GM23338 (cell line): ENCODE data around the gene PDCD1. TPM values are rescaled to one million over a fixed set of nuclear protein-coding genes. Genes with fewer than 3 reads are reported as not detected.

Source experiments
- ATAC-seq: fragments of 200-7000 bp; cut with Tn5 transposase; 3 replicates; pipeline ENCODE4 v1.9.1; 2020
- DNase-seq: peaks from one replicate; pipeline ENCODE4 v3.0.0-alpha.2; 2015; ENCODE audit warnings: low spot score
- H2AFZ ChIP-seq: fragments of 200-600 bp; sonication (generic); 2 replicates; pipeline ENCODE4 v1.8.0; 2016; ENCODE audit warnings: antibody characterized with exemption, mild to moderate bottlenecking, moderate library complexity
- H3F3A ChIP-seq: fragments of 200-600 bp; sonication (generic); replicated peaks from 2 replicates; pipeline ENCODE4 v1.8.0; 2017; ENCODE audit warnings: antibody characterized with exemption, mixed run types, low read depth
- H3K27ac ChIP-seq: fragments of 200-600 bp; sonication (generic); 2 replicates; pipeline ENCODE4 v1.6.1; 2016; ENCODE audit warnings: low read depth
- H3K27me3 ChIP-seq: fragments of 200-600 bp; sonication (generic); 2 replicates; pipeline ENCODE4 v1.8.0; 2016; ENCODE audit warnings: mild to moderate bottlenecking, mixed run types, moderate library complexity; ENCODE audit not compliant: insufficient read depth
- H3K36me3 ChIP-seq: fragments of 200-600 bp; sonication (generic); 2 replicates; pipeline ENCODE4 v1.8.0; 2016; ENCODE audit warnings: mild to moderate bottlenecking; ENCODE audit not compliant: insufficient read depth
- H3K4me1 ChIP-seq: fragments of 200-600 bp; sonication (generic); 2 replicates; pipeline ENCODE4 v1.8.0; 2016; ENCODE audit warnings: mild to moderate bottlenecking, moderate library complexity; ENCODE audit not compliant: insufficient read depth
- H3K4me2 ChIP-seq: fragments of 200-600 bp; sonication (generic); 2 replicates; pipeline ENCODE4 v1.7.1; 2017; ENCODE audit warnings: mixed run types
- H3K4me3 ChIP-seq: fragments of 200-600 bp; sonication (generic); 2 replicates; pipeline ENCODE4 v1.6.1; 2016; ENCODE audit warnings: mixed run types
- H3K79me2 ChIP-seq: fragments of 200-600 bp; sonication (generic); replicated peaks from 2 replicates; pipeline ENCODE4 v1.8.0; 2017; ENCODE audit warnings: mild to moderate bottlenecking; ENCODE audit not compliant: insufficient read depth
- H3K9me2 ChIP-seq: fragments of 200-600 bp; sonication (generic); 2 replicates; pipeline ENCODE4 v1.8.0; 2017; ENCODE audit not compliant: insufficient read depth
- H4K20me1 ChIP-seq: fragments of 200-600 bp; sonication (generic); replicated peaks from 2 replicates; pipeline ENCODE4 v1.8.0; 2017; ENCODE audit warnings: mild to moderate bottlenecking; ENCODE audit not compliant: insufficient read depth
- H3K27ac Mint-ChIP-seq: 2 replicates; pipeline ENCODE4 v1.8.0; 2020; ENCODE audit warnings: inconsistent platforms, mild to moderate bottlenecking, moderate library complexity, mixed read lengths
- H3K27me3 Mint-ChIP-seq: 3 replicates; pipeline ENCODE4 v1.8.0; 2022; ENCODE audit warnings: low read depth, mild to moderate bottlenecking, moderate library complexity, mixed read lengths, inconsistent platforms; ENCODE audit not compliant: insufficient read depth, poor library complexity
- H3K36me3 Mint-ChIP-seq: 3 replicates; pipeline ENCODE4 v1.8.0; 2021; ENCODE audit warnings: low read depth, mild to moderate bottlenecking, inconsistent platforms, moderate library complexity, mixed read lengths
- H3K4me1 Mint-ChIP-seq: 3 replicates; pipeline ENCODE4 v1.8.0; 2020; ENCODE audit warnings: mild to moderate bottlenecking, inconsistent platforms, mixed read lengths
- H3K4me3 Mint-ChIP-seq: 3 replicates; pipeline ENCODE4 v1.8.0; 2021; ENCODE audit warnings: moderate library complexity, mild to moderate bottlenecking, inconsistent platforms, mixed read lengths
- H3K9me3 Mint-ChIP-seq: 3 replicates; pipeline ENCODE4 v1.8.0; 2020; ENCODE audit warnings: moderate library complexity, mild to moderate bottlenecking, inconsistent platforms, mixed read lengths
- CREB1 ChIP-seq: fragments of 250-450 bp; sonication (Bioruptor Pico); IDR thresholded peaks from 2 replicates; pipeline ENCODE4 v1.5.0; 2020; ENCODE audit warnings: low read depth, mild to moderate bottlenecking, moderate library complexity
- EZH2 ChIP-seq: fragments of 200-600 bp; sonication (generic); IDR thresholded peaks from one replicate; pipeline ENCODE4 v1.8.0; 2017; ENCODE audit warnings: antibody characterized with exemption, mild to moderate bottlenecking, low read depth; ENCODE audit not compliant: unreplicated experiment
- JUNB ChIP-seq: IDR thresholded peaks from one replicate; pipeline ENCODE4 v1.6.1; 2016; ENCODE audit warnings: antibody characterized with exemption; ENCODE audit not compliant: unreplicated experiment
- ZNF114 ChIP-seq: fragments of 250-450 bp; sonication (Bioruptor Pico); IDR thresholded peaks from 2 replicates; pipeline ENCODE4 v1.5.0; 2020; ENCODE audit warnings: mild to moderate bottlenecking, moderate library complexity
- ZNF331 ChIP-seq: fragments of 250-450 bp; sonication (Bioruptor Pico); IDR thresholded peaks from 2 replicates; pipeline ENCODE4 v1.5.0; 2020; ENCODE audit warnings: low read depth, mild to moderate bottlenecking, moderate library complexity
- polyA plus RNA-seq: library from polyadenylated mRNA; unstranded; fragments of >200 nt; fragmentation: Nextera tagmentation; extraction: Ambion mirVana; gene quantifications from 2 replicates; pipeline ENCODE4 v1.2.1, GENCODE V29; 2016
- total RNA-seq: library from RNA; depleted of rRNA; stranded (reverse); fragments of >200 nt; shearing (Covaris generic); gene quantifications from 2 replicates; pipeline ENCODE4 v1.2.3, GENCODE V29; 2014
- TF ChIP-seq, protein P1 (sequence below): fragments of 250-450 bp; sonication (Bioruptor Pico); IDR thresholded peaks from 2 replicates; pipeline ENCODE4 v1.5.0; 2020; ENCODE audit warnings: mild to moderate bottlenecking, moderate library complexity
- TF ChIP-seq, protein P2 (sequence below), 2 experiments: fragments of 200-600 bp in 1 of 2; sonication (generic) in 1 of 2; conservative IDR thresholded peaks; 2 replicates each; pipeline versions ENCODE4 v1.5.1 to v1.6.1; 2016 to 2017; ENCODE audit warnings: antibody characterized with exemption in 2 of 2, low read depth in 2 of 2, mild to moderate bottlenecking in 2 of 2, moderate library complexity in 1 of 2
- TF ChIP-seq, protein P3 (sequence below): IDR thresholded peaks from 2 replicates; pipeline ENCODE4 v1.6.1; 2016; ENCODE audit warnings: antibody characterized with exemption
- TF ChIP-seq, protein P4 (sequence below): IDR thresholded peaks from one replicate; pipeline ENCODE4 v1.6.1; 2018; ENCODE audit warnings: antibody characterized with exemption; ENCODE audit not compliant: unreplicated experiment

Gene PDCD1
- total and polyA plus RNA-seq, 2 experiments from 2014 or later, result 0.34 to 0.38 TPM

DNA sequence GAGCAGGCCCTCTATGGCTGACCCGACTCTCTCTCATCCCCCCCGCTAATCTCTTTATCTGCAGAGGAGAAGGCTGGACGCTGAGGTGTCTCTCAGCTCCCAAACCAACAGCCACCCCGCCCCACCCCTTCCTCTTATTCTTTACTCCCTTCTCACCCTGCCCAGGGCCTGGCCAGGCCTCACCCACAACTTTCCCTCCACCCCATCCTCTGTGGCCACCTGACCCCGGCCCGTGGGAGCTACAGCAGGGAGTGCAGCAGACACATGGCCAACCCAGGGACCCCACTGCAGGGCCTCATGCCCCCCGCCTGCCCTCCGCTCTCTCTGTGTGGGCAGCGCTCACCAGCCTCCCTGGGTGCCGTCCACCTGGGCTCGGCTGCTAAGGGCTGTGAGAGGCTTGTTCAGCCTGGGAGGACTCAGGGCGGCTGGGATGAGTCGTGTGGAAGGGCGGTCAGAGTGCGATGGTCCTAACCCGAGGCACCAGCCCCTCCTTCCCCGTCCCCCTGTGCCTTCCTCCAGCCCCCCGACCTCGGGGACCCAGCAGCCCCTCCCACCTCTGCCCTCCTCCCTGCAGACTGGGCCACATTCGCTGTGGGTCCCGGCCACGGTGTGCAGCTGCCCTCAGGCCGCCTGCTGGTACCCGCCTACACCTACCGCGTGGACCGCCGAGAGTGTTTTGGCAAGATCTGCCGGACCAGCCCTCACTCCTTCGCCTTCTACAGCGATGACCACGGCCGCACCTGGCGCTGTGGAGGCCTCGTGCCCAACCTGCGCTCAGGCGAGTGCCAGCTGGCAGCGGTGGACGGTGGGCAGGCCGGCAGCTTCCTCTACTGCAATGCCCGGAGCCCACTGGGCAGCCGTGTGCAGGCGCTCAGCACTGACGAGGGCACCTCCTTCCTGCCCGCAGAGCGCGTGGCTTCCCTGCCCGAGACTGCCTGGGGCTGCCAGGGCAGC lies 42.9 kb downstream of the PDCD1 start:
- no peak overlapping the region for H2AFZ ChIP-seq
- H3K79me2 ChIP-seq, result no peaks in the 10 kb centered on the region
- no peaks in the 10 kb centered on the region for H4K20me1 ChIP-seq
- Mint-ChIP-seq H3K27me3 (peaks cover 9% of the 10 kb centered on the region), H3K4me1 (no peaks in the 10 kb centered on the region; the same call in 1 of the 3 replicates), H3K27ac (peak overlapping the region; percentile 57; the same call in 1 of the 2 replicates), H3K36me3 (no peaks in the 10 kb centered on the region), H3K9me3 (no peaks in the 10 kb centered on the region; the same call in 2 of the 3 replicates), H3K4me3 (no peak overlapping the region)
- no peak overlapping the region for H3K27ac ChIP-seq
- ATAC-seq, result peak; percentile 9; the same call in 2 of the 3 replicates
- H3K9me2 ChIP-seq, result no peaks in the 10 kb centered on the region
- H3K36me3 ChIP-seq, result no peaks in the 10 kb centered on the region
- no peaks in the 10 kb centered on the region for H3K27me3 ChIP-seq
- no peak for DNase-seq
- no peaks in the 10 kb centered on the region for H3K4me1 ChIP-seq
- H3K4me3 ChIP-seq, result no peak overlapping the region
- H3K4me2 ChIP-seq, result no peak overlapping the region
- TF ChIP-seq, protein P1, sequence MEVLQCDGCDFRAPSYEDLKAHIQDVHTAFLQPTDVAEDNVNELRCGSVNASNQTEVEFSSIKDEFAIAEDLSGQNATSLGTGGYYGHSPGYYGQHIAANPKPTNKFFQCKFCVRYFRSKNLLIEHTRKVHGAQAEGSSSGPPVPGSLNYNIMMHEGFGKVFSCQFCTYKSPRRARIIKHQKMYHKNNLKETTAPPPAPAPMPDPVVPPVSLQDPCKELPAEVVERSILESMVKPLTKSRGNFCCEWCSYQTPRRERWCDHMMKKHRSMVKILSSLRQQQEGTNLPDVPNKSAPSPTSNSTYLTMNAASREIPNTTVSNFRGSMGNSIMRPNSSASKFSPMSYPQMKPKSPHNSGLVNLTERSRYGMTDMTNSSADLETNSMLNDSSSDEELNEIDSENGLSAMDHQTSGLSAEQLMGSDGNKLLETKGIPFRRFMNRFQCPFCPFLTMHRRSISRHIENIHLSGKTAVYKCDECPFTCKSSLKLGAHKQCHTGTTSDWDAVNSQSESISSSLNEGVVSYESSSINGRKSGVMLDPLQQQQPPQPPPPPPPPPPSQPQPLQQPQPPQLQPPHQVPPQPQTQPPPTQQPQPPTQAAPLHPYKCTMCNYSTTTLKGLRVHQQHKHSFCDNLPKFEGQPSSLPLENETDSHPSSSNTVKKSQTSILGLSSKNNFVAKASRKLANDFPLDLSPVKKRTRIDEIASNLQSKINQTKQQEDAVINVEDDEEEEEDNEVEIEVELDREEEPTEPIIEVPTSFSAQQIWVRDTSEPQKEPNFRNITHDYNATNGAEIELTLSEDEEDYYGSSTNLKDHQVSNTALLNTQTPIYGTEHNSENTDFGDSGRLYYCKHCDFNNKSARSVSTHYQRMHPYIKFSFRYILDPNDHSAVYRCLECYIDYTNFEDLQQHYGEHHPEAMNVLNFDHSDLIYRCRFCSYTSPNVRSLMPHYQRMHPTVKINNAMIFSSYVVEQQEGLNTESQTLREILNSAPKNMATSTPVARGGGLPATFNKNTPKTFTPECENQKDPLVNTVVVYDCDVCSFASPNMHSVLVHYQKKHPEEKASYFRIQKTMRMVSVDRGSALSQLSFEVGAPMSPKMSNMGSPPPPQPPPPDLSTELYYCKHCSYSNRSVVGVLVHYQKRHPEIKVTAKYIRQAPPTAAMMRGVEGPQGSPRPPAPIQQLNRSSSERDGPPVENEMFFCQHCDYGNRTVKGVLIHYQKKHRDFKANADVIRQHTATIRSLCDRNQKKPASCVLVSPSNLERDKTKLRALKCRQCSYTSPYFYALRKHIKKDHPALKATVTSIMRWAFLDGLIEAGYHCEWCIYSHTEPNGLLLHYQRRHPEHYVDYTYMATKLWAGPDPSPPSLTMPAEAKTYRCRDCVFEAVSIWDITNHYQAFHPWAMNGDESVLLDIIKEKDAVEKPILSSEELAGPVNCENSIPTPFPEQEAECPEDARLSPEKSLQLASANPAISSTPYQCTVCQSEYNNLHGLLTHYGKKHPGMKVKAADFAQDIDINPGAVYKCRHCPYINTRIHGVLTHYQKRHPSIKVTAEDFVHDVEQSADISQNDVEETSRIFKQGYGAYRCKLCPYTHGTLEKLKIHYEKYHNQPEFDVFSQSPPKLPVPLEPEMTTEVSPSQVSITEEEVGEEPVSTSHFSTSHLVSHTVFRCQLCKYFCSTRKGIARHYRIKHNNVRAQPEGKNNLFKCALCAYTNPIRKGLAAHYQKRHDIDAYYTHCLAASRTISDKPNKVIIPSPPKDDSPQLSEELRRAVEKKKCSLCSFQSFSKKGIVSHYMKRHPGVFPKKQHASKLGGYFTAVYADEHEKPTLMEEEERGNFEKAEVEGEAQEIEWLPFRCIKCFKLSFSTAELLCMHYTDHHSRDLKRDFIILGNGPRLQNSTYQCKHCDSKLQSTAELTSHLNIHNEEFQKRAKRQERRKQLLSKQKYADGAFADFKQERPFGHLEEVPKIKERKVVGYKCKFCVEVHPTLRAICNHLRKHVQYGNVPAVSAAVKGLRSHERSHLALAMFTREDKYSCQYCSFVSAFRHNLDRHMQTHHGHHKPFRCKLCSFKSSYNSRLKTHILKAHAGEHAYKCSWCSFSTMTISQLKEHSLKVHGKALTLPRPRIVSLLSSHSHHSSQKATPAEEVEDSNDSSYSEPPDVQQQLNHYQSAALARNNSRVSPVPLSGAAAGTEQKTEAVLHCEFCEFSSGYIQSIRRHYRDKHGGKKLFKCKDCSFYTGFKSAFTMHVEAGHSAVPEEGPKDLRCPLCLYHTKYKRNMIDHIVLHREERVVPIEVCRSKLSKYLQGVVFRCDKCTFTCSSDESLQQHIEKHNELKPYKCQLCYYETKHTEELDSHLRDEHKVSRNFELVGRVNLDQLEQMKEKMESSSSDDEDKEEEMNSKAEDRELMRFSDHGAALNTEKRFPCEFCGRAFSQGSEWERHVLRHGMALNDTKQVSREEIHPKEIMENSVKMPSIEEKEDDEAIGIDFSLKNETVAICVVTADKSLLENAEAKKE (CRISPR knock-in tag), result no peak
- TF ChIP-seq, protein P2, sequence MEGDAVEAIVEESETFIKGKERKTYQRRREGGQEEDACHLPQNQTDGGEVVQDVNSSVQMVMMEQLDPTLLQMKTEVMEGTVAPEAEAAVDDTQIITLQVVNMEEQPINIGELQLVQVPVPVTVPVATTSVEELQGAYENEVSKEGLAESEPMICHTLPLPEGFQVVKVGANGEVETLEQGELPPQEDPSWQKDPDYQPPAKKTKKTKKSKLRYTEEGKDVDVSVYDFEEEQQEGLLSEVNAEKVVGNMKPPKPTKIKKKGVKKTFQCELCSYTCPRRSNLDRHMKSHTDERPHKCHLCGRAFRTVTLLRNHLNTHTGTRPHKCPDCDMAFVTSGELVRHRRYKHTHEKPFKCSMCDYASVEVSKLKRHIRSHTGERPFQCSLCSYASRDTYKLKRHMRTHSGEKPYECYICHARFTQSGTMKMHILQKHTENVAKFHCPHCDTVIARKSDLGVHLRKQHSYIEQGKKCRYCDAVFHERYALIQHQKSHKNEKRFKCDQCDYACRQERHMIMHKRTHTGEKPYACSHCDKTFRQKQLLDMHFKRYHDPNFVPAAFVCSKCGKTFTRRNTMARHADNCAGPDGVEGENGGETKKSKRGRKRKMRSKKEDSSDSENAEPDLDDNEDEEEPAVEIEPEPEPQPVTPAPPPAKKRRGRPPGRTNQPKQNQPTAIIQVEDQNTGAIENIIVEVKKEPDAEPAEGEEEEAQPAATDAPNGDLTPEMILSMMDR (conservative IDR thresholded peaks at IDR 0.05; ENCODE audit: low read depth in 2 of 2), result no peak
- TF ChIP-seq ZNF114 (CRISPR knock-in tag) (no peak), ZNF331 (no peak), EZH2 (no peak), JUNB (no peak), CREB1 (no peak)
- TF ChIP-seq, protein P3, sequence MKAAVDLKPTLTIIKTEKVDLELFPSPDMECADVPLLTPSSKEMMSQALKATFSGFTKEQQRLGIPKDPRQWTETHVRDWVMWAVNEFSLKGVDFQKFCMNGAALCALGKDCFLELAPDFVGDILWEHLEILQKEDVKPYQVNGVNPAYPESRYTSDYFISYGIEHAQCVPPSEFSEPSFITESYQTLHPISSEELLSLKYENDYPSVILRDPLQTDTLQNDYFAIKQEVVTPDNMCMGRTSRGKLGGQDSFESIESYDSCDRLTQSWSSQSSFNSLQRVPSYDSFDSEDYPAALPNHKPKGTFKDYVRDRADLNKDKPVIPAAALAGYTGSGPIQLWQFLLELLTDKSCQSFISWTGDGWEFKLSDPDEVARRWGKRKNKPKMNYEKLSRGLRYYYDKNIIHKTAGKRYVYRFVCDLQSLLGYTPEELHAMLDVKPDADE, result no peak
- TF ChIP-seq, protein P4, sequence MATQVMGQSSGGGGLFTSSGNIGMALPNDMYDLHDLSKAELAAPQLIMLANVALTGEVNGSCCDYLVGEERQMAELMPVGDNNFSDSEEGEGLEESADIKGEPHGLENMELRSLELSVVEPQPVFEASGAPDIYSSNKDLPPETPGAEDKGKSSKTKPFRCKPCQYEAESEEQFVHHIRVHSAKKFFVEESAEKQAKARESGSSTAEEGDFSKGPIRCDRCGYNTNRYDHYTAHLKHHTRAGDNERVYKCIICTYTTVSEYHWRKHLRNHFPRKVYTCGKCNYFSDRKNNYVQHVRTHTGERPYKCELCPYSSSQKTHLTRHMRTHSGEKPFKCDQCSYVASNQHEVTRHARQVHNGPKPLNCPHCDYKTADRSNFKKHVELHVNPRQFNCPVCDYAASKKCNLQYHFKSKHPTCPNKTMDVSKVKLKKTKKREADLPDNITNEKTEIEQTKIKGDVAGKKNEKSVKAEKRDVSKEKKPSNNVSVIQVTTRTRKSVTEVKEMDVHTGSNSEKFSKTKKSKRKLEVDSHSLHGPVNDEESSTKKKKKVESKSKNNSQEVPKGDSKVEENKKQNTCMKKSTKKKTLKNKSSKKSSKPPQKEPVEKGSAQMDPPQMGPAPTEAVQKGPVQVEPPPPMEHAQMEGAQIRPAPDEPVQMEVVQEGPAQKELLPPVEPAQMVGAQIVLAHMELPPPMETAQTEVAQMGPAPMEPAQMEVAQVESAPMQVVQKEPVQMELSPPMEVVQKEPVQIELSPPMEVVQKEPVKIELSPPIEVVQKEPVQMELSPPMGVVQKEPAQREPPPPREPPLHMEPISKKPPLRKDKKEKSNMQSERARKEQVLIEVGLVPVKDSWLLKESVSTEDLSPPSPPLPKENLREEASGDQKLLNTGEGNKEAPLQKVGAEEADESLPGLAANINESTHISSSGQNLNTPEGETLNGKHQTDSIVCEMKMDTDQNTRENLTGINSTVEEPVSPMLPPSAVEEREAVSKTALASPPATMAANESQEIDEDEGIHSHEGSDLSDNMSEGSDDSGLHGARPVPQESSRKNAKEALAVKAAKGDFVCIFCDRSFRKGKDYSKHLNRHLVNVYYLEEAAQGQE, result no peak
- H3F3A ChIP-seq, result 0 out of 2 replicates have a peak, but pooled peaks cover 6% of the 10 kb centered on the region
